GDM1 (cell line): ENCODE data around the gene ATG13.
"Not testable (repeated sequence)": the region's sequence is repeated elsewhere in the genome, so short reads cannot be mapped to it uniquely, and the experiment has no call there.

ENCODE experiments used
- DNase-seq: peaks from one replicate; lab custom pipeline; 2025; lab: John Stamatoyannopoulos, UW

Gene ATG13

DNA sequence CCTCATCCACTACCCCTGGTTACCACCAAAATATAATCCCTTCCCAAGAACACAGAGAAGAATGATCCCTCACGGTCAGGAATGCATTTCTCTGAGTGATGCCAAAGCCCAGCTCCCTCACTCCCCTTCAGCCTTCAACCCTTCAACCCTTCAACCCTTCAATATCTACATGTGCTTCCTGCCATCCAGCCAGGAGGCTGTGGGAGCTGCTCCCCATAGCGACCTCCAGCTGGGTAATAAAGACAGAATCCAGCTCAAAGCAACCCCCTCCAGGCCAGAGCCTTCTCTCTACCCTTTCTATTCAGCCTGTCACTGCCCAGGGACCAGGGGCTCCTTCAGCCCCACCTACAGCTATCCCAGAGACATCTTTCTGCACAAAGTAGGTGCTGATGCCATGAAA, 80.4 kb downstream of the ATG13 start:
- no peak for DNase-seq

DNA sequence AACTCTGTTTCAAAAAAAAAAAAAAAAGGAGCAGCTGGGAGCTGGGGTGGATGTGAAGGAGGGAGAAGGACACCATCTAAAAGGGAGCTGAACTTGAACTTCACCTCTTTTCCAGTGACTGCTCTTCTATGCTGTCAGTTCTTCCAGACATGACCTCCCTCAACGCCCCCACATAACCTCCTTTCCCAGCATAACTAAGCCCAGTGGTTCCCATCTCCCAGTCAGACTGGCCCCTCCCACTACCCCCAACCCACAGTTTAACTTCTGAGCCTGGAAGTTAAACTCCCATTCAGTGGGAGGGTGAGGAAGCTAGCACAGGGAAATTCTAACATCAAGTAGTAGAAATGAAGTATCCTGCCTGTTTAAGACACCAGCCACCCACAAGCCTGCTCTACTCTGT, 81.2 kb downstream of the ATG13 start:
- DNase-seq = no peak

GRCh38 chr11:46700241-46701077, 83.1 kb downstream of the ATG13 start, which contains the start of the genes ARHGAP1 and ZNF408:
ARHGAP1 (minus strand) TSS chr11:46700619; CDS start chr11:46696107, 4,512 bp downstream.
ZNF408 (plus strand) TSS chr11:46701031; CDS start chr11:46701048, 17 bp downstream.
- DNase-seq = peak; percentile 97

GRCh38 chr11:46701078-46701654, 83.8 kb downstream of the ATG13 start:
- DNase-seq = no peak

GRCh38 chr11:46705070-46705688, 87.8 kb downstream of the ATG13 start:
- DNase-seq = no peak

DNA sequence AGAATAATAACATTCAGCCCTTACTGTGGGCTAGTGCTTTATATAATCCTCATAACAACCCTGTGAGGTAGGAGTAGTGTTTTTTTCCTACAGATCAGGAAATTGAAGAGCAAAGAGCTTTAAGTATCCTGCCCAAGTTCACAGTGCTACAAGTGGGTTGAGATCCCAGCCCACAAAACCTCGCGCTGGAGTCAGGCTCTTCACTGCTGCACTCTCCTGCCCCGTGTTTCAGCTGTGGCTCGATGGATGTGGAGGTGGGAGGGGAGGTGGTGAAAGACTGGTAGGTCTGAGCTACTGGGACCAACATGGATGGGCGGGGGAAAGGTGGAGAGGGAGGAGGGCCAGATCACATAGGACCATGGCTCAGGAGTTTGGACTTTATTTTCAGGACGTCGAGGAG, 89.5 kb downstream of the ATG13 start:
- no peak for DNase-seq

DNA sequence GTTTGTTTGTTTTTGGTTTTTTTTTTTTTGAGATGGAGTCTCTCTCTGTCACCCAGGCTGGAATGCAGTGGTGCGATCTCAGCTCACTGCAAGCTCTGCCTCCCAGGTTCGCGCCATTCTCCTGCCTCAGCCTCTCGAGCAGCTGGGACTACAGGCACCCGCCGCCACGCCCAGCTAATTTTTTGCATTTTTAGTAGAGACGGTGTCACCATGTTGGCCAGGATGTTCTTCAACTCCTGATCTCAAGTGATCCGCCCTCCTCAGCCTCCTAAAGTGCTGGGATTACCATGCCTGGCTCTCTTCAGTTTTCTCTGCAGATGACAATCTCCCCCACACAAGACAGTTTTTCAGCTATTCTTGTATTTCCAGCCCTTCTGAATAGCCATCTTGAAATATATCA, 92.0 kb downstream of the ATG13 start:
- not testable (repeated sequence) for DNase-seq

DNA sequence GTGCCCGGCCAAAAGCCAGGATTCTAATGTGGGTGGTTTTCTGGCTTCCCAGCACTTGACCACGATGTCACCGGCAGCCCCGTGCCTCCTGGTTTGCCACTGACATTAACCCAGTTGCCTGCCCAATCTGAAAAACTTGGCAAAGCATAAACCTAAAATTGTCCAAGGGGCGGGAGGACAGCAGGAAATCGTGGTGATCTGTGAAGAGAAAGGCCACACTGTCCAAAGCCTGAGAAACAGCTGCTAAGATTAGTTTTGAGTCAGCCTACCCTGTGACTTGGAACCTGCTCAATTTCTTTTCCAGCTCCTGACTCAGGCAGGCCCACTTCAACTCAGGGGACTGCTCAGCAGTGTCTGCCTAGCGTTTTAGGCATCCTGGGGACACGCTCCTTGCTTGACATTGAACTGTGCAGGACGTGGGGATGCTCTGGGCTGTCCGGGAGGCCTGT, 93.5 kb downstream of the ATG13 start:
- DNase-seq = no peak

DNA sequence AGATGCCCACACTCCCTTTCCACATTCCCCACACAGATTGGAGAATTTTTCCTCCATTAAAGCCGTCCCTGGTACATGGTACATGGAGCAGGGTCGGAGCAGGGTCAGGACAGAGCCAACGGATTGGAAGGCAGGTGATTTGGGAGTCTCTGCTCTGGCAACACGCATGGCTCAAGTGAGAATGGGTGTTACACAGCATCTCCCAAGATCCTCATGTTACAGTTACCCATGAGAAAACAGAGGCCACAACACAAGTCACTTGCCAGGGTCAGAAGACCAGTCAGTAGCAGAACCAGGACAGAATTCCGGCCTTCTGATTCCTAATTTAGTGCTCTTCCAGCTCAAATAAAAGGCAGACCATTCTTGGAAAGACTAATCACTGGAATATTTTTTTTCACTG, 94.0 kb downstream of the ATG13 start:
- DNase-seq = no peak

DNA sequence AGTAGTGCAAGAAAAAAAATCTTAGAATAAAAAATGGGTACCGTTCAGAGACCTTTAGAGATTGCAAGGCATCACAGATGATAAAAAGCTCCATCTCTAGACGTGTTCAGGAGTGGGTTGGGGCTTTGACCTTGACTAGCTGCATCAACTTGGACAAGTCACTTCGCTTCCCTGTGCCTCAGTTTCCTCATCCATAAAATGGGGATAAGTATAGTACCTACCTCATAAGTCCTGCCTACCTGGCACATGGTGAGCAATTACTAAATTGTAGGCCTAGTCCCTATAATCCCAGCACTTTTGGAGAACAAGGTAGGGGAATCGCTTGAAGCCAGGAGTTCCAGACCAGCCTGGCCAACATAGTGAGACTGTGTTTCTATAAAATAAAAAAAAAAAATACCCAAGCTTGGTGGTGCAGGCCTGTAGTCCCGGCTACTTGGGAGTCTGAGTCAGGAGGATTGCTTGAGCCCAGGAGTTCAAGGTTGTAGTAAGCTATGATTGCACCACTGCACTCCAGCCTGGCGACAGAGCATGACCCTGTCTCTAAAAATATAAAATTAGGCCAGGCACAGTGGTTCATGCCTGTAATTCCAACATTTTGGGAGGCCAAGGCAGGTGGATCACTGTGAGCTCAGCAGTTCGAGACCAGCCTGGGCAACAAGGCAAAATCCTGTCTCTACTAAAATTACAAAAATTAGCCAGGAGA, 95.7 kb downstream of the ATG13 start:
- DNase-seq = no peak

GRCh38 chr11:46717825-46718154, 100.4 kb downstream of the ATG13 start:
- not testable (repeated sequence) for DNase-seq

GRCh38 chr11:46718155-46719019, 101.0 kb downstream of the ATG13 start:
- no peak for DNase-seq

DNA sequence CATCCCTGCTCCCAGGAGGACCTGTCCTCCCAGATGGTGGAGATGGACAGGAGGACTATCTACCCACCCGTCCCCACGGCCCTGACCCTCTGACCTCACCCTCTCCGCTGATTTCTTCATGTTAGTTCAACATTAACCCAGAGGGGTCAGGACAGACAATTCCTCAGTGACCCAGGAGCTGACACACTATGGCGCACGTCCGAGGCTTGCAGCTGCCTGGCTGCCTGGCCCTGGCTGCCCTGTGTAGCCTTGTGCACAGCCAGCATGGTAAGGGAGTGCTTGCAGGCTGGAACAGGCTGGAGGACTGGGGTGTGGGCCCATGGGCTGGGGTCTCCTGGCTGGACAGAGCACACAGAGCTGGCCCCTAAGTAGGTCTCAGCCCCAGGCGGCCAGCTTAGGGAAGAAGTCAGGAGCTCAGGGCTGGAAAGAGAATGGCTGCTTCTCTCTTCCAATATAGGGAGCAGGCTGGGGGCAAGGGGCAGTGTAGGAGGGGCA, 101.7 kb downstream of the ATG13 start, which contains the start of gene F2:
Gene F2, plus strand, starts transcription at position 166 of the 495 bp plus-strand sequence. Its CDS starts 23 bp downstream, at position 189.
- no peak for DNase-seq

DNA sequence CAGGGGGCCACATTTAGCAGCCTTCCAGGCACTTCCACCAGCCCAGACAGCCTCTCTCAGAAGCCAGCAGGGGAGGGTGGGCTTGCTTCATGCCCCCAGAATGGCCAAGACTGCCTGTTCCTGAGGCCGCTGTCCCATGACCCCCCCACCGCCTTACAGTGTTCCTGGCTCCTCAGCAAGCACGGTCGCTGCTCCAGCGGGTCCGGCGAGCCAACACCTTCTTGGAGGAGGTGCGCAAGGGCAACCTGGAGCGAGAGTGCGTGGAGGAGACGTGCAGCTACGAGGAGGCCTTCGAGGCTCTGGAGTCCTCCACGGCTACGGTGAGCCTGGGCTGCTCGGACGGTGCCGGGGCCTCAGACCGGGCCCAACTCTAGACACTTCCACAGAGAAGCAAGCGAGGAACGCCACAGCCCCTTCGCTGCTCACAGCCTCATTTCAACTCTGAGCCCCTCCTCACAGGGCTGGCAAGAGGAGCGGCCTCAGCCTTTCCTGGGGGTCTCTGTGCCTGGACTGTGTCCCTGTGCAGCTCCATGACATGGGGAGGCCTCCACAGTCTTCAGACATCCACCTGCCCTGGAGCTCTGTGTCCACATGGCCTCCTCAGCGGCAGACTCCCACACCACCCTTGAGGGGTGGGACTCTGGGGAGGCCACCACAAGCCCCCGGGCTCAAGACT, 102.3 kb downstream of the ATG13 start:
- DNase-seq = no peak

GRCh38 chr11:46721286-46721685, 103.9 kb downstream of the ATG13 start:
- no peak for DNase-seq

- no peak for DNase-seq
These were observed 105.4 kb downstream of the ATG13 start for GRCh38 chr11:46722566-46723358.

DNA sequence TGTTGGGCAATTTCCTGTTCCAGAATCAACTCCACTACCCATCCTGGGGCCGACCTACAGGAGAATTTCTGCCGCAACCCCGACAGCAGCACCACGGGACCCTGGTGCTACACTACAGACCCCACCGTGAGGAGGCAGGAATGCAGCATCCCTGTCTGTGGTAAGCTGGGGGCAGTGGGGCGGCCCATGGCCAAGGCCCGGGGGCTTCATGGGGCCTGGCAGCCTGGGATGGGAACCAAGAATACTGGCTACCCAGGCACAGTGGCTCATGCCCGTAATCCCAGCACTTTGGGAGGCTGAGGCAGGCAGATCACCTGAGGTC, 106.0 kb downstream of the ATG13 start:
- DNase-seq = no peak

GRCh38 chr11:46724088-46724487, 106.7 kb downstream of the ATG13 start:
- DNase-seq = no peak
